GM10248 (cell line): ENCODE results near the gene TRMT2A.

Experiments used
- CTCF ChIA-PET: fragments of 300-600 bp; sonication (Branson Sonifier 250); formaldehyde crosslinking; extraction: SDS; loops from one replicate; lab custom pipeline; 2021; ENCODE audit warnings: antibody characterized with exemption; lab: Yijun Ruan, JAX
- POLR2A ChIA-PET: fragments of 350-650 bp; sonication (Branson Sonifier 250); formaldehyde crosslinking; extraction: SDS; loops from one replicate; lab custom pipeline; 2020; ENCODE audit warnings: antibody characterized with exemption; lab: Yijun Ruan, JAX
- DNase-seq: peaks from one replicate; pipeline ENCODE4 v3.0.0; 2012; ENCODE audit errors: extremely low spot score
- TF ChIP-seq, protein P1 (sequence below): IDR thresholded peaks from 2 replicates; pipeline ENCODE4 v1.5.1; 2012; ENCODE audit warnings: mild to moderate bottlenecking, low read depth; ENCODE audit errors: extremely low read depth, missing control alignments, control extremely low read depth

TRMT2A gene

GRCh38 chr22:20159076-20159475, 42.0 kb upstream of the TRMT2A start:
- DNase-seq: no peak
- TF ChIP-seq, protein P1, sequence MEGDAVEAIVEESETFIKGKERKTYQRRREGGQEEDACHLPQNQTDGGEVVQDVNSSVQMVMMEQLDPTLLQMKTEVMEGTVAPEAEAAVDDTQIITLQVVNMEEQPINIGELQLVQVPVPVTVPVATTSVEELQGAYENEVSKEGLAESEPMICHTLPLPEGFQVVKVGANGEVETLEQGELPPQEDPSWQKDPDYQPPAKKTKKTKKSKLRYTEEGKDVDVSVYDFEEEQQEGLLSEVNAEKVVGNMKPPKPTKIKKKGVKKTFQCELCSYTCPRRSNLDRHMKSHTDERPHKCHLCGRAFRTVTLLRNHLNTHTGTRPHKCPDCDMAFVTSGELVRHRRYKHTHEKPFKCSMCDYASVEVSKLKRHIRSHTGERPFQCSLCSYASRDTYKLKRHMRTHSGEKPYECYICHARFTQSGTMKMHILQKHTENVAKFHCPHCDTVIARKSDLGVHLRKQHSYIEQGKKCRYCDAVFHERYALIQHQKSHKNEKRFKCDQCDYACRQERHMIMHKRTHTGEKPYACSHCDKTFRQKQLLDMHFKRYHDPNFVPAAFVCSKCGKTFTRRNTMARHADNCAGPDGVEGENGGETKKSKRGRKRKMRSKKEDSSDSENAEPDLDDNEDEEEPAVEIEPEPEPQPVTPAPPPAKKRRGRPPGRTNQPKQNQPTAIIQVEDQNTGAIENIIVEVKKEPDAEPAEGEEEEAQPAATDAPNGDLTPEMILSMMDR: no peak
- CTCF ChIA-PET: interaction anchor here (1.0 to 1.6 kb wide), 2 partner anchors 17 to 297 kb away, joined by 3 to 4 read pairs; no protein-coding TSS in a partner anchor
- POLR2A ChIA-PET: no interaction called here

DNA sequence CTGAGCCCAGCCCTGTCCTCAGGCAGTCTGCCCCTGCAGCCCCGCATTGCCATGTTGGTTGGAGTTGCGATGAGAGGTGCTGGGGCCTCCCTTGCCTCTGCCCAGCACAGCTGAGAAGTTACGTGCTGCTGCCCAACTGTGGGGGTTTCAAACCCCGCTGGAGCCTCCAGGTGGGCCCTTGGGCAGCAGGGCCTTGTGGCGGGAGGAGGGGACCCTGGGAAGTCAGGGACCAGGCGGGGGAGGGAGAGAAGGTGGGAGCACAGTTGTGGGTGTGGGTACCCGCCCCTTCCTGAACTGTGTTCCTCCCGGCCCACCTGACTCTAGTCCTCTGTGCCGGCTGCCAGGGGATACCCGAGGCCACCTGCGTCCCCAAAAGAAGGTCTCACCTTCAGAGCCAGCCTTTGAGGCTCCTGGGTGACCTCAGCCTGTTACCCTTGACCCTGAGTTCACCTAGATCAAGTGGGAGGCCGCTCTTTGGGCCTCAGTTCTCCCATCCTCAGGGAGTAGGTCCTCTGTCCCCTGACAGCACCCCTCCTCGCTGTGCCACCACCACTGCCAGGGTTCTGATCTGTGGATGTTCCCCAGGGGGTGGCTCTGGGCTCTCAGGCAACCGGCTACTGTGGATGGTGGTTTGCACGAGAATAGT, 41.5 kb upstream of the TRMT2A start:
- no peak for DNase-seq
- ChIA-PET POLR2A (no interaction called here), CTCF (interaction anchor here (1.6 kb wide), 1 partner anchor 298 kb away, joined by 4 read pairs; no protein-coding TSS in a partner anchor)
- TF ChIP-seq, protein P1: no peak

DNA sequence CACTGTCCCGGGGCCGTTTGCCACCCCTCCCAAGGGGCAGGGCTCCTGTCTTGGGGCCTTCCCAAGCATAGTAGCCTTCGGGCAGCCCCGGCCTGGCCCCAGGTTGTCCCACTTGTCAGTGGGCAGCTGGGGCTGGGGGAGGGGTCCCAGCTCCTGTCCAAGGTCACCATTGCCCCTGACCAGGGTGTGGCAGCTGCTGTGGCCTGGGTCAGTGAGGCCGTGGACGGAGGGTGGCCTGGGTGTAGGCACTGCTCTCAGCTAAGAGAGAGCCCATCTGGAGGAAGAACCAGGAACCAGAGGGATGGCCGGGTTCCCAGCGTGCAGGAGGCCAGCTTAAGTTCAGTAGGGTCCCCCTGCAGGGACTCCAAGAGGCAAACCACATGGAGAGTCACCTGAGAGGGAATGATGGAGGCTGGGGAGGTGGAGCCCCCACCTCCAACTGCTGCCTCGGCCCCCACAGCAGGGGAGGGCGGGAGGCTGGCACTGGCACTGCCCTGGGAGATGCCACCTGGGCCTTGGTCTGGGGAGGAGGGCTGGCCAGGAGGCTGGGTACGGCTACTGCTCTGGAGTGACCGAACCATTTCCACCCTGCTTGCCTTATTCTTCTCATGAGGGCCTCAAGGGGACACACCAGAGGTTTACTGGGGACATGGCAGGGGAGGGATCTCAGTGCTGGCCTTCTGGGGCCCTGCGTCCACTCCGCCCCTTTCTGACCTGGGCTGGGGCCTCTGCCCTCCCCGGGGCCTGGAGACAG, 40.6 kb upstream of the TRMT2A start:
- ChIA-PET CTCF (interaction anchor here (1.0 to 2.3 kb wide), 22 partner anchors 9 to 307 kb away, joined by 3 to 21 read pairs (median 3); no protein-coding TSS in a partner anchor), POLR2A (no interaction called here)
- TF ChIP-seq, protein P1: no peak
- no peak for DNase-seq

DNA sequence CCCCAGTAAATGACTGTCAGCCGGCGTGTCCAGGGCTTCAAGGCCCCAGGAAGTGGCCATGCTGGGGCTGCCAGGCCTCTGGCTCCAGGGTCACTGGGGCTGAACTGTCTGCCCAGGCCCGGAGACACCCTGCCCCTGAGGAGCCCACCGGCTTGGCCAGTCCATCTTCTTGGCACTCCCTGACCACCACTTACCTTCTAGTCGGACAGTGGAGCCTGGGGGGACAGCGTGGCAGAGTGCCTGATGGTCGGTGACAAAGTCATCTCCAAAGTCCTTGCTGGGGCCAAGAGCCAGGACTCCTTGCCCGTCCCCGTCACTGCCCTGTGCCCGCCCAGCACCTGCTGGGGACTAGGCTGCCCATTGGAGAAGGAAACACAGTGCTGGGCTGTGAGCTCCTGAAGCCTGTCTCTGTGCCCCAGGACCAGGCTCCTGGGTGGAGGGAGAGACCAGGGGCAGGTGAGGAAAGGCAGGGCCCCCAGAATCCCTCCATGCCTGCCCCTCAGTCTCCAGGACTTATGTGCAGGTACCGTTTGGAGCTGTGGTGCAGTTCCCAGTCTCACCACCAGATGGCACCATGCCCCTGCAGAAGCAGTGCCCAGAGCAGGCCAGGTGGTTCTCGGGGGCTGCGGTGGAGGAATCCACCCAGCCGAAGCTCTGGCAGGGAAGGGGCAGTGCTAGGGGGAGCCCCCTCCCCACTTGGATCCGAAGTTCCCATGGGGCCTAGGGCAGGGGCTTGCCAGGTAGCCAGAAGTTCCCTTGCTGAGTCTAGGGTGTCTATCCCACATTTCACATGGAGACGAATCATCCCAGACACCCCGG, 39.8 kb upstream of the TRMT2A start:
- CTCF ChIA-PET: interaction anchor here (0.7 to 2.3 kb wide), 23 partner anchors 8 to 307 kb away, joined by 3 to 21 read pairs (median 3); no protein-coding TSS in a partner anchor
- POLR2A ChIA-PET: no interaction called here
- TF ChIP-seq, protein P1: peak; percentile 99
- peak; percentile 91 for DNase-seq

DNA sequence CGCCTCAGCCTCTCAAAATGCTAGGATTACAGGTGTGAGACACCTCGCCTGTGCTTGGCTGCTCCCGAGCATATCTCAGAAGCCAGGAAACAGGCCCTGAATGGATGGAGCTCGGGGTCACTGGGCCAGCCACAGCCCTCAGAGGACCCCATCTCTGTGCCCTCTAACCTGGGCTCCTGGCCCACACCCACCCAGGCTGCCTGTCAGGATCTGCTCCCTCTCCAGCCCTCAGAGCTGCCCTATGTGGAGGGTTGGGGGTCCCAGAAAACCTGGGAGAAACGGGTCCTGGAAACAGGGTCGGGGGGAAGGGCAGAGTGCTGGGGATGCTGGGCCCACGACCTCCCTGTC, 39.0 kb upstream of the TRMT2A start:
- no peak for DNase-seq
- ChIA-PET CTCF (interaction anchor here (1.1 to 2.3 kb wide), 5 partner anchors 82 to 262 kb away, joined by 3 to 19 read pairs (median 7); no protein-coding TSS in a partner anchor), POLR2A (no interaction called here)
- TF ChIP-seq, protein P1: no peak

- TF ChIP-seq, protein P1: no peak
- ChIA-PET POLR2A (no interaction called here), CTCF (interaction anchor here (1.1 to 2.3 kb wide), 4 partner anchors 114 to 262 kb away, joined by 3 to 8 read pairs (median 6); no protein-coding TSS in a partner anchor)
- DNase-seq: no peak
Observed at GRCh38 chr22:20155330-20156041, 38.5 kb upstream of the TRMT2A start.
